Measurements from ENCODE around the gene PAX9.
A peak's percentile ranks its signal among the peaks of the same experiment; 100 is the strongest.

Gene PAX9

DNA sequence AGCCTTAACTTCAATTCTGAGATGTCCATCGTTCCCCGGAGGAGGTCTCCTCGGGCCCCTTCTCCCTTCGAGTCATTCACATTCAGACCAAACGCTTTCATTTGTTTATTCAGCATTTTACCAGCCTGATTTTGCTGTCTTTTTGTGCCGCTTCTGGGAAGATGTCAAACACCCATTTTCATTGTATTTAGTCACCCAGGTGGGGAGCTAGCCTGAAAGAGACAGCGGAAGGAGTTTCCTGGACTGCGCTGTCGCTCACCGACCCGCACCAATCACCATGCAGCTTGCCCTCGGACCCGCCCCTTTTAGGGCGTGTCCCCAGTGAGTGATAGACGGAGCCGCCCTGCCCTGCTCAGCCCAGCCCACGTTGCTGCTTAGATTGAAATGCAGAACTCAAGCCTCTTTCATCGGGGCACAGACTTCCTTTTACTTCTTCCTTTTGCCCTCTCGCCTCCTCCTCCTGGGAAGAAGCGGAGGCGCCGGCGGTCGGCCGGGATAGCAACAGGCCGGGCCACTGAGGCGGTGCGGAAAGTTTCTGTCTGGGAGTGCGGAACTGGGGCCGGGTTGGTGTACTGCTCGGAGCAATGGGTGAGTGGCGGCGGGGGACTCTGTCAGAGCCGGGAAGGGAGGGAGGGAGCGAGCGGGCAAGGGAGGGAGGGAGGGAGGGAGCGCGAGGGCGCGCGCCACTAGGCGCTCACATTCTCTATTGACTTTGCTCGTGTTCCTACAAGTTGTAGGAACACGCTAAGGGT is at the start of gene PAX9:
PAX9 (plus strand) TSS at position 355 of the 752 bp plus-strand sequence; CDS start at position 585, 230 bp downstream.
- DNase-seq, result peak; percentile 96

DNA sequence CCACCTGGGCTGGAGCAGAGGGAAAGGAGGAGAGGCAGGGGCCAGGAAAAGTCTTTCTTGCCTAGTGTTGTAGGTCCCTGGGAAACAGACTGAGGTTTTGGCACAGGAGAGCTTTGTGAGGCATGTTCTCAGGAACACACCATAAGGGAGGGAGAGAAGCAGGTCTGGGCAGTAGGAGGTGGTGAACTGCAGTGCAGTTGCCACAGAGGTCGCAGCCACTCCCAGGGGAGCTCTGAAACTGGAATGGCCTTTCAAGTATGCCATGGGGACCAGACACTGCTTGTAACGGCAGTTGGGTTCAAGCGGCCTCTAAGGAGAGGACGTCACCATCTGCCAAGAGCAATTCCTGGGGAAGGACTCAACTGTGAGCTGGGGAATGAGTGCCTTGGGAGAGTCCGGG is 43.8 kb upstream of the PAX9 start:
- DNase-seq, result no peak

DNA sequence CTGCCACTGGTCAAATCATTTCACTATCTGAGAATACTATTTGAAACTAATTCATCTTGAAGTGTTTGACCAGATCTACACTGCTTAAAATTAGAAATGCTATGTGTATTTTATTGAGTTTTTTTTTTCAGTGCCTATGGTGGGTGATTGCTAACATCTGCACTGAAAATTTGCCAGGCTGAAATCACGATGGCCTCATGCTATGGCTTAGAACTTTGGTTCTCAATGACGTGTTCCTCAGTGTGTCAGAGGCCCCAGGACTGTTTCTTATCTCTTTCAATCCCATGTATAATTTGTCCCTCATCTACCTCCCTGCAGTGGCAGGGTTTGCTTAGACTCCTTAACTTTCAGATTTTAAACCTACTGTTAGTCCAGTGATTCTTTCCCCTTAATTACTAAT is 43.0 kb upstream of the PAX9 start:
- DNase-seq, result no peak

DNA sequence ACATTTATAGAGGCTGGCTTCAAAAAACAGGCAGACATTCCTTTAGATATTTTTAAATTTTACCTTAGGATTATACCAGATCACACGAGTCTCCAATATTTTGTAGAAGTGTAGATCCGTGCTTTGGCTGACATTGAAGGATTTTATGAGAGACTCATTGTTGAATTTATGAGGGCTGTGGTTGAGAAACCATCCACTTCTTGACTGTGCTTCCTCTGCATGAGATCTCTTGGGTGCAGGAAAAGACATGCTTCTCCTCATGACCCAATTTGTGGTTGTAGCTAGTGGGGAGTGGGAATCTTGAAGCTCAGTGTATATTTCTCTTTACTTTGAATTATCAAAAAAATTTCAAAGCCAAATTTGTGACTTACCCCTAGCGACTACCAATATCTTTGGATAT is 42.5 kb upstream of the PAX9 start:
- no peak for DNase-seq

DNA sequence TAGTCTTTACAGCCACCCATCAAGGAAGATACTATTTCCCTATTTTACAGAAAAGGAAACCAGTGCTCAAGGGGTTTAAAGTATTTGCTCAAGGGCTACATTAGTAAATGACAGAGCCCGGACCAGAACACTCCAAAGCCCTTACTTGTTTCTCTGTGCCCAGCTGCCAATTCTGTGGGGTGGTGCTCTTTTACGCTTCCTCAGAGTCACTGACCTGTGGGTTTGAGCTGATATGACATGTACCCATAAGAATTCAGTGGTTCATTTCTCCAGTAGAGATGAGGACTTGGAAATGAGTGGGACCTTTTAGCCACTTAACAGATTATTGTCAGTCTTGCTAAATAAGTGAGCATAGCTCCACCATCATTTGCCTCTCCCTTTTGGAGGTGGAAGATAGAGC is 41.8 kb upstream of the PAX9 start:
- no peak for DNase-seq

DNA sequence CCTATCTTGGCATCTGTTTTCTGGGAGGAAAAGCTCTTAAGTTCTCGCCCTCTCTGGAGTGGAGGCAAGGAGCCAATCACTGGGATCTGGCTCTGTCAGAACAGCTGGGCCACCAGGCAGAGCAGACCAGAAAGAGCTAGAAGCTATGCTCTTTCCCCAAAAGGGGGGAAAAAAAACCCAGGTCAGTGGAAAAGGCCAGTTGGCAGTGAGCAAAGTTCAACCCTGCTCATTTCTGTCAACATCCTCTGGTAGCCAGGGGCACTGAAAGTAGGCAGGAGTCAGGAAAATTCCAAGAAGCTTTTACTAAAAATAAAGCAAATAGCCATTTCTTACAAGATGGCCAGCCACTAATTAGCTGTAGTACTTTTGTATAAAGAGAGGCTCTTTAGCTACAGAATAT is 36.6 kb upstream of the PAX9 start:
- DNase-seq, result no peak

DNA sequence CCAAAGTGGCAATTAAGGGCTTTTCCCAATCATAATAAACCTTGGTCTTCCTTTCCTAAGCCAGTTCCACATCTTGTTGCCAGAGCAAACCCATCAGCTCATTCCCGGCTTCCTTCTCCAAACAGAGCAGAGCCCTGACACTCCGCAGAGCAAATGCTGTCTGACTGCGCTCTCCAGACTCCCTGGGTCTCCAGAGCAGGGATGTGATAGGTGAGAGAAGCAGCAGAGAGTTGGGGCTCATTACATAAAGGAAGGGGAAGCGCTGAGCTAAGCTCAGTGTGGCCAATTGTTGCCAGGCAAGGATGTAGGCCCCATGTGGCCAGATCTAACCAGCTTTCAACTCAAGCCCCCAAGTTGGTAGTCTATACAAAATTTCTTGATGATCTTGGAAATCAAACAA is 36.2 kb upstream of the PAX9 start:
- DNase-seq, result no peak

DNA sequence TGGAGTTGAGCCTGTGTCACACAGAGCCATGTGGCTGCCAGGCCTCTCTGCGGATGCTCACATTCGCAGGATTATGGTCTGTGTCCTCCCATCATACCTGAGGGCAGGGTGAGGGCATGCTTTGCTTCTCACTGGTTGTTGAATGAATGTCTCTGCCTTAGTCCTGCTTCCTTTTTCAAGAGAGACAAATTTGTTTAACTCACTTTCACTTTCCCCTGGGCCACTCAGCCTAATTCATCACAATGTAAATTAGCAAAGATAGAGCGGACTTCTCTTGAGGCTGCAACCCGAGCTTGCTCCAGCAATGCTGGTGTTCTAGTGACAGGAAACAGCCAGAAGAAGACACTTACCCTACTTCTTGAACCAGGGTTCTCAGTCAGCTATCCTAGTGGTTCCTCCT is 35.5 kb upstream of the PAX9 start:
- no peak for DNase-seq

DNA sequence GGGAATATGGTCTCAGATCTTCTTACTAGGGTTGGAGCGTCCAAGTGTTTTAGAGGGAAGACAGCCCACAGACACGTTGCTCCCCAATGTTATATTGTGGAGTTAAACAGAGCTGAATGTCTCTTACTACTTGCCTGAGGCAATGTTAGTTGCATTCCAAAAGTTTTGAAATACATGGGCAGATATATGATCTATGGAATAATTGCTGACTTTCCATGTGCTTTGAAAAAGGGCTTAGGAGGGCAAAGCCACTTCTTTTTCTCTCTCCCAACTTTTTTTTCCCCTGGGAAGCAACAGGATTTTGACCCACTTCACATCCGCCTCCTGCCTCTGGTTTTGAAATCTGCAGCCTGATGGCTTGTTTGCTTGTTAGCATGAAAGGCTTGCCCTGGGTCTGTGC is 33.7 kb upstream of the PAX9 start:
- no peak for DNase-seq

DNA sequence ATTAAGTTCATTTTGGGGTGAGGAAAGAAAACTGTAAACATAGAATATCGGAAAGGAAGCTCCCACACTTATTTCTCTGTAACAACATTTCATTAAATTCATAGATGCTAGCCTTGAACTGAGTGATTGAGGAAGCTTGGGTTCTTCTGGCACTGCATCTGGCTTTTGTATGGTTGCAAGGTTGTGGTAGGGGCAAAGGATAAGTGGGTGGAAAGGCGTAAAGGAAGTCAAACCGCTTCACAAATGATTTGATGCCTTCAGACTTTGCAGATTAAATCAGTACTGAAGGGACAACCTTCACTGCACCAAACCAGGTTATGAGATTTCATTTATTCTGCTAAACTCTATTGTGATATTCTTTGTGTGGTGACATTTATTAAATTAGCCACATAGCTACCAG is 28.1 kb upstream of the PAX9 start:
- no peak for DNase-seq

DNA sequence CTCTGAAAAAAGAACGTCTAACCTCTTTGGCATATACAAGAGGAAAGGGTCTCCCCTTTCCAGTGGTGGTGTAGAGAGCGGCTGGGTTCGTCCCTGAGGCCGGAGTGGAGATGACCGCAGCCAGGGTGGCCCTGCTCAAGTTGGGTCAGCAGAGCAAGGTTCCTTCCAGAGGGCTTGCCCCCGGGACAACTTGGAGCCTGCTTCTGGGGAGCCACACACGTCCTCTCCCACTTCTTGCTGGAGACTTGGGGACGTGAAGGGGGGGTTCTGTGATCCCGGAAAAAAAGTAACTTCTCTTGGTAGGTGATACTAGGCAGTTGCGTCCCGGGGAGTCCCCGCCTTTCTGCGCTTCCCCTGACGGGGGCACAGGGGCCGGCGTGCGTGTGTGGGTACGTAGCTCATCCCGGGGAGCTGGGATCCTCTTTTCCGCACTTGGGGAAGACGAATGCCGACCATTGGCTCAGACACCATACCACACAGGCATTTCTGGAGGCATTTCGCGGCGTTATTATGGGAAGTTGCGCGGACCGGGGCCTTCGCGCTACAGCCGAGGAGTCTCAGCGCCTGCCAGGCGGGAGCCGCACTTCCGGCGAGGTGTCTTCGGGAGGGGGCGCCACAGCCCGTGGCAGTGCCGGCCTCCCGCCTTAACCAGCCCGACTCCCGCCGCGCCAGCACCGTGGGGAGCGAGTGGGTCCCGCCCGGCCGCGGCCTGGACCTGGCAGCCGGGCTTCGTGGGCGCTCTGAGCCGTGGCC is 14.8 kb upstream of the PAX9 start:
- no peak for DNase-seq

DNA sequence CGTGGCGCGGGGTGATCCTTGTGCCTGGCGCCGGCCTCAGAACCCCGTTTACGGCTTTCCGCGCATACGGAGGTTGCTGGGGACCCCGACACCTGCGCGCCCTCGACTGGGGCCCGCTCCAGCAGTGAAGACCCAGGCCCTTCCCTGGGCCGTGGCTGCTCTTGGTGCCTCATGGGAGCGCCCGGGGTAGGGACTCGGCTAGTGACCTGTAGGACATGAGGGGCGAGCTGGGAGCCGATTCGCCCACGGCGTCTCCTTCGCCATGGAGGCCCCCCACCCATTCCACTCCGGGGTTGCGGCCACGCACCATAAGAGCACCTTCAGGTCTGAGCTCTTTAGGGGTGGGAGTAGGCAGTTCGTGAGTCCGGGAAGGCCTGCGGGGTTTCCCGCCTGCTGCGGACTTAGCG is 14.2 kb upstream of the PAX9 start:
- no peak for DNase-seq

DNA sequence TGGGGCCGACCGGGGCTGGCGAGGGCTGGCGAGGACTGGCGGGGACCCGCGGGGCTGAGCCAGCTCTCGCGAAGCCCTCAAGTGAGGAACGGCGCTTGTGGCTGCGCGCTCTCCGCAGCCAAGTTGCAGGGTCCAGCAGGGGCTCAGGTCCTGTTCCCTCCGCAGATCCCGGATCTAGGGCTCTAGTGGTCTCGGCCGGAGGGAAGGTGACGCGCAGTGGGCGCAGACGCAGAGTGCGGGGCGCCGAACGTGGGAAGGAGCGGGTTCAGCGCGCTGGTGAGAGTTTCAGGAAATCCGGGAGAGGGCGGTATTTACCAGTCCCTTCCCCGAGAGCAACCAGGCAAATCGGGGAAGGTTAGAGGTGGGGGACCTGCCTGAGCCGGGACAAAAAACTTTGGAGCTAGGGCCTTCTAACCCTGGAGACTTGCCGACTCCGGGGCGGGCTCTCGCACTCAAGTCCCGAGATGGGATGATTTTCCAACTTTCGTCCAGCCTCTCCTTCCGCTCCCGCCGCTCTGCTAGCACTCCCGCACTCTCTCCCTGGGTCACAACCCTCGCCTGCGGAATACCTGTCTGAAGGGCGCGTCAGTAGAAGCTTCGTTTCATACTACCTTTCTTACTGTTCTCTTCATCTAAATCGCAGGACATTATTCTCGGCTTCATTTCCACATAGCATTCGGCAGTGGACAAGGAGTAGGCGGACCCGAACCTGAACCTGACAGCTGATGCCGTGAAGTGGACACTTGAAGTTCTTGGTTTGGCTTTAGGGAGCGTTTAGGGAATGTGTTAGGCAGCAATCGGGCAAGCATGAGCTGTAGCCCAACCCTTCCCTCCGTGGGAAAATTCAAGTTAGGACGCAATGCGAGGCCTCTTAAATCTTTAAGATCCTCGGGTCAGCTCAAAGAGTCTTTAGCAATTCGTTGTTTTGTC is 13.6 kb upstream of the PAX9 start:
- DNase-seq, result peak; percentile 83

DNA sequence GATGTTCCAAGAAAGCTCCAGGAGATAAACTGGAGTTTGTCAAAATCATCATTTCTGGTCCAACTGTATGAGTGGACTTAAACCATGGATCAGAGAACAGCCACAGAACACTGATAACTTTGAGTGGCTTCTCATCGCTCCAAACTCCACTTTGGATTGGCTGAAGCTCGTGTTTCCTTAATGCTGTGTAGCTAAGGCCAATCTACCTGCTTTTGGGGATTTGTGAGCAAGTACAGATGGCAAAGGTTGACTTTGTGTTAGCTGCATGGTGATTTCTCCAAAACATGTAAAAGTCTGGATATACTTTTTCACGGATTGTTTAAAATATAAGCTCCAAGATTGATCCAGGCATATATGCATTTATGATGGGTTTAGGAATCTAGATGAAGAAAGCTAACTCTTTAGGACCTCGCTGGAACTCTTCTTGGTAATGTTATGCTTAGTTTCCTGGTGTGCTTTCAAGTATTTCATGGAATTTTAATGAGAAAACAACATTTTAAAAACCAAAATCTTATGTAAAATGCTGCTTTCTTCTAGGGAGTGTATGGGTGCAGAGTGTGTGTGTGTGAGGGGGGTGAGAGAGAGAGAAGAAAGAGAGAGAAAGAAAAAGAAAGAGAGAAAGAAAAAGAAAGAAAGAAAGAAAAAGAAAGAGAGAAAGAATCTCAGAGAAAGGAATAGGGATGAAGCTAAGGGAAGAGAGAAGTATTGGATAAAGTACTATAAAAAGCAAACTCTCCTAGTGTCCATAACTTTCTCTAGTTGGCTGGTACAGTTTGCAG is 11.6 kb upstream of the PAX9 start:
- no peak for DNase-seq

DNA sequence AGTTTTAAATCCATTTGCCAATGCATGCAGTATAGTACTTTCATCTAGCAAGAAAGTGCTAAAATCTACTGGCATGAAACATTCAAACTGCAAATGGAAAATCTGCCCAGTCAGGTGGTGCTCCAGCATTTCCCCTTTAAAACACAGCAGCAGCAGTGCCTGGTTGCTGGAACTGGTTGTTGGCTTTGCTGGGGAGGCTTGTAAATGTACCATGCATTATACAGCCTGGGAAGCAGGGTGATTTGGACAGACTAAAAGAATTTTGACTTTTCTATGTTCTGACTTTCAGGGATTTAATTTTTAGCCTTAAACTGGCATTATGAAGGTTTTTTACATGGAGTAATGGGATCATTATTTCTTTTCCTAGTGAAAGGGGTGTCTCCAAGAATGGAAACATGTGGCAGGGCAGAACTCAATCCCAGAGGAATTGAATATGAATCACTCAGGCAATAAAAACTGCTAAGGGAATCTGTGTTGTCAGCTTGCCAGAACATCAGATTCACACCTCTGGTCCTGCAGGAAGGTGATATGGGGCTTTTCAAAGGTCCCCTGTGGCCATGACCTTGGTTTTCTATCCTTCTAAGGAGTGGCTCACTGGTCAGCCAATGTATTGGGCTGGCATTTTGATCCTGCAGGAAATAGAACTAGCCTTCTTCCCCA is 9.0 kb upstream of the PAX9 start:
- DNase-seq, result no peak

DNA sequence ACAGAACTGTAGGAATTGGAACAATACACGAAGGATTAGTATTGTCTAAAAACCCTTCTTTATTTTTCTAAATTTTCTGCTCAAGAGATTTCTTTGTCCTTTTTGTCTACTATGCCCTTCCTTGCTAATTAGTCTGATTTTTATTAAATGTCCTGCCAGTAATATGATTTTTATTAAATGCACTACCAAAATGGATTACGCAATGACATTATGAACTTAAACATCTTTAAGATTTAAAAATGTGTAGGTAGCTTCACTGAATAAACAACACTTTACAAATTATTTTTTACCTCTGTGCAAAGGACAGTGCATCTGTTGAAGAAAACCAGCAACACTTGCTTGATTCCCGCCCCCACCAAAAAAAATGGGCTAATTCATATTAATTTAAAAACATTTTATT is 8.2 kb upstream of the PAX9 start:
- DNase-seq, result no peak

DNA sequence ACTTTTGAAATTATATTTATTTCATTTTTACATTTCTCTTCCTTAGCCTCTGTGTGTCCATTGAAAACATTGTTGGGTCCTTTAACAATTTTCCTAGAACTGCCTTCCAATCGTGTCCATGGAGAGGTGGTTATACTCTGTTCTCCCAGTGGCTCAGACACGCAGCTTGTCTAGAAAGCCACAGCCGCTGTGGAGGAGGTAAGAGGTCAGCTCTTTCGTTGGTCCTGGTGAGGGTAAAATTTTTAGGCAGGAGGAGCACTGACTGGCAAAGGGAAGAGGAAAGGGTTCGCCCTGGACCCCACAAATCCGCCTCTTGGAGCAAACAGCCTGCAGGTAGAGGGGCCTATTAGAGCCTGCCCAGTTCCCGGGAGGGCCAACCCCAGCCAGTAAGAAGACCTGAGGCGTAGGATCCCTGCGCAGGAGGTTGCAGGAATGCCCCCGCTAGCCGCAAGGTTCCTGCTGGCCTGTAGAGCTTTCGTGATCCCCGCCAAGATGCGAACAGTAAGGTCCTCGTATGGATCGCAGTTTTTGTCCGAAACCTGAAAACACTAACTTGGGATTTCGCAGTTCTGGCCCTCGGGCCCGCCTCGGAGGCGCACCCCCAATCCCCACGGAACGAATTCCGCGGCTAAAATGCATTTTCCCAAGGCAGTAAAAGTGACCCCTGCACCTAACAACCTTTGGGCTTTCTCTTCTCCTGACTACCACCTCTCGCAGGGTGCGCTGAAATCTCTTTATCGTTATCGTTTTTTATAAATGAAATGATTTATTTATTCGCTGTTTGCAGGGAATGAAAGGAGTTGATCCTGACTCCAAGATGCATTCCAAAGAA is 7.5 kb upstream of the PAX9 start:
- no peak for DNase-seq

DNA sequence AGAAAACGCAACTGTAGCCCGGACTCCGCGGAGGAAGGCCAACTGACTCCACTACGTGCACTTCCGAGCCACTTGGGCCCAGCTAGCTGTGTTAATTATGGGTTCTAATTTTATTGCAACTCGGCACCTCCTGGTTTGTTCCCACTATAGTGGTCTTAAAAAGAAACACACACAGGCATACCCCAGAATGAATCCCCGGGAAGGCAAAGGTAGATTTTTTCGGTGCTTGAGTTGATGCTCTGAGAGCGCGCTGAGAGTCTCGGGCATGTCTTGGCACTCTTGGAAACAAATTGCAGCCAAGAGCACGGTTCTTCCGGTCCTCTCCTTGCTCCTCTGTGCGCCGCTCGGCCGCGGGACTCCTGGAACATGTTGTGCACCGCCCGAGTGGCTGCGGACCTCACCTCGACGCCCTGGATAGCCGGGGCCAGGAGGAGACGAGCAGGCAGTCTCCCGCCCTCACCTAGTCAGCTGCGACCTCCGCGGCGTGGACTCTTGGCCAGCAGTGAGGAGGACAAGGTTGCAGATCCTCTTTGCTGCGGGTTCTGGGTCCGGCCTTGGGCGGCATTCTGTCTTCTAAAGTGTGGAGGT is 6.8 kb upstream of the PAX9 start:
- DNase-seq, result no peak

DNA sequence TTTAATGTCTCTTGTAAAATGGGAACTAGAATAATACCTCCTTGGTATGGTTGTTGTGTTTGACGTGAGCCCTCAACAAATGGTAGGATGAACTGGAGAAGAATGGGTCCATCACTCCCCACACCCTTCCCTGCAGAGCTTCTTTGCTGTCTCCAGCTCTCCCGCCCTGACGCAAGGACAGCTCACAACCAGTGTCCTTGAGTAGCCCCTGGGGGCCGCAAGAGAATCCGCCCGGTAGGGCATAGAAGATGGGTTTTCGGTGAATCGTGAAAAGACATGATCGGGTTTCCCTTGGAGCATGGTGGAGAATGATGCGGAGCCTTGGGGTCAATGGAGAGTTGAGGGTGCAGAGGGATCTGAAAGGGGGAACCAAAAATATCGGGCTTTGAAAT is 6.1 kb upstream of the PAX9 start:
- no peak for DNase-seq

DNA sequence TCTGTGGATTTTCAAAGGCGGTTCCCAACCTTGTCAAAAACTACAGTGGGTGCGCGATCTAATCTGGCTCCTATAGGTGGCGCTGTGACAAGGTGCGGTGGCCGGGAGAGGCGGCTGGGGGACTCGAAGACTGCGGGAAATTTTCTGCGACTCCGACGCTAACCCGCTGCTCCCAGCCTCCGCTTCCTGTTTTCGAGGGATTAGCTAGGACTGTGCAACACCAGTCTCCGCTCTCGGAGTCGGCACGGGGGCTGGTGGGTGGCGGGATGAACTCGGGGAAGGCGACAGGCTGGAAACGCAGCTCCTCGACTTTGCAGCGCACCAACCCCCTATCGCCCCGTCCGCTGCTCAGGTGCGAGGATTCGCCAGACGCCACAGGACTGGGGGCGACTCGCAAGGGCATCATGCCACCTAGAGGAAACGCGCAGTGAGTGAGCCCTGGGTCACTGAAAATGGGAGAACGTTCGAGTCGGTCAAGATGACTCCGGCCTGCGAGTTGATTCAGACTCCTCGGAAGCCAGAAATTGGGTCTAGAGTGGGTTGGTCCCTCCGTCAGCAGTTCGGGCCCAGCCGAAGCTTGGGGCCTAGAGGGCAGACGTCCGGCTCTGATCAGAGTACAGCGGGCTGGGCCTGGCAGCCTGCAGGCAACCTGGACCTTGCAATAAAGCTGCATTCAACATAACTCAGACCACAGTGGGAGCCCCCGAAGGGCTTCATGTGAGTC is 5.5 kb upstream of the PAX9 start:
- DNase-seq, result no peak

Measured in NCI-H510A treated with DMSO at 0.1 percent for 48 hours (cell line).